AG04450 (cell line): Measurements from ENCODE around the gene CCIN. TPM values are rescaled to one million over a fixed set of nuclear protein-coding genes. Genes with fewer than 3 reads are reported as not detected.

ENCODE experiments used
- CTCF ChIA-PET: fragments of 300-600, 350-600 bp; formaldehyde crosslinking; extraction: SDS; loops from one replicate; lab custom pipeline; 2022; ENCODE audit warnings: antibody characterized with exemption, inconsistent platforms; lab: Charles Lee
- POLR2A ChIA-PET: fragments of 350-600 bp; formaldehyde crosslinking; extraction: SDS; loops from one replicate; lab custom pipeline; 2021; ENCODE audit warnings: antibody characterized with exemption, inconsistent platforms; lab: Yijun Ruan, JAX
- DNase-seq: peaks from one replicate; pipeline ENCODE4 v3.0.0-alpha.2; 2011; ENCODE audit warnings: low read depth, low spot score
- H3K27ac ChIP-seq: one replicate; pipeline ENCODE4 v1.5.1; 2012; ENCODE audit warnings: low read depth, low read length, control low read depth
- H3K27me3 ChIP-seq: one replicate; pipeline ENCODE4 v1.6.0; 2012; ENCODE audit warnings: low read length; ENCODE audit not compliant: control insufficient read depth, insufficient read depth
- H3K4me3 ChIP-seq: 2 replicates; pipeline ENCODE4 v1.5.1; 2011; ENCODE audit warnings: mild to moderate bottlenecking, low read depth, low read length, control low read depth
- H3K9me3 ChIP-seq: 2 replicates; pipeline ENCODE4 v1.5.1; 2012; ENCODE audit warnings: low read length; ENCODE audit not compliant: control insufficient read depth, insufficient read depth
- polyA plus RNA-seq: library from polyadenylated mRNA; depleted of rRNA; stranded (reverse); fragments of >200 nt; gene quantifications from 2 replicates; pipeline ENCODE4 v1.2.3, GENCODE V29; 2011
- TF ChIP-seq, protein P1 (sequence below): IDR thresholded peaks from 2 replicates; pipeline ENCODE4 v1.5.1; 2011; ENCODE audit warnings: low read depth, low read length, control low read depth, inconsistent platforms

Gene CCIN
- polyA plus RNA-seq, 1 experiment: 0.48 TPM

DNA sequence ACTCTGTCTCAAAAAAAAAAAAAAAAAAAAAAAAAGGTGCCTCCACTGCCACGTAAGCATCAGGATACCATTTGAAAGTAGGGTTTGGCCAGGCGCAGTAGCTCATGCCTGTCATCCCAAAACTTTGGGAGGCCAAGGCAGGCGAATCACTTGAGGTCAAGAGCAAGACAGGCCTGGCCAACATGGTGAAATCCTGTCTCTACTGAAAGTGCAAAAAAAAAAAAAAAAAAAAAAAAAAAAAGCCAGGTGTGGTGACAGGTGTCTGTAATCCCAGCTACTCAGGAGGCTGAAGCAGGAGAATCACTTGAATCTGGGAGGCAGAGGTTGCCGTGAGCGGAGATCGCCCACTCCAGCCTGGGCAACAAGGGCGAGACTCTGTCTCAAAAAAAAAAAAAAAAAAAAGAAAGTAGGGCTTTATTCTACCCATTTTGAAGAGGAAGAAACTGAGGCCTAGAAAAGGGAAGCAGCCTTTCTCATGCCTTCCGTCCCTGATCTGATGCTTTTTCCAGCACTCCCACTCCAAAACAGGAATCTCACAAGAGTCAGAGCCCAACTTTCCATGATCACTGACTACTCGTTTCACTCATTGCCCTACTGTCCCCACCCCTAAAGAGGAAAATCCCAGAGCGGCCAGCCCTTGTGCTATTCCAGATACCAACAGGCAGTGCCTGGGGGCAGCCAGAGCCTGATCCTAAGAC lies 16.3 kb upstream of the CCIN start:
- TF ChIP-seq, protein P1, sequence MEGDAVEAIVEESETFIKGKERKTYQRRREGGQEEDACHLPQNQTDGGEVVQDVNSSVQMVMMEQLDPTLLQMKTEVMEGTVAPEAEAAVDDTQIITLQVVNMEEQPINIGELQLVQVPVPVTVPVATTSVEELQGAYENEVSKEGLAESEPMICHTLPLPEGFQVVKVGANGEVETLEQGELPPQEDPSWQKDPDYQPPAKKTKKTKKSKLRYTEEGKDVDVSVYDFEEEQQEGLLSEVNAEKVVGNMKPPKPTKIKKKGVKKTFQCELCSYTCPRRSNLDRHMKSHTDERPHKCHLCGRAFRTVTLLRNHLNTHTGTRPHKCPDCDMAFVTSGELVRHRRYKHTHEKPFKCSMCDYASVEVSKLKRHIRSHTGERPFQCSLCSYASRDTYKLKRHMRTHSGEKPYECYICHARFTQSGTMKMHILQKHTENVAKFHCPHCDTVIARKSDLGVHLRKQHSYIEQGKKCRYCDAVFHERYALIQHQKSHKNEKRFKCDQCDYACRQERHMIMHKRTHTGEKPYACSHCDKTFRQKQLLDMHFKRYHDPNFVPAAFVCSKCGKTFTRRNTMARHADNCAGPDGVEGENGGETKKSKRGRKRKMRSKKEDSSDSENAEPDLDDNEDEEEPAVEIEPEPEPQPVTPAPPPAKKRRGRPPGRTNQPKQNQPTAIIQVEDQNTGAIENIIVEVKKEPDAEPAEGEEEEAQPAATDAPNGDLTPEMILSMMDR: no peak
- ChIA-PET CTCF (interaction anchor here (1.1 kb wide), 1 partner anchor 144 kb away, joined by 3 read pairs; no protein-coding TSS in a partner anchor), POLR2A (interaction anchor here (0.6 kb wide), 1 partner anchor 8 kb away, joined by 5 read pairs; no protein-coding TSS in a partner anchor)
- H3K27ac ChIP-seq: no peak overlapping the region
- DNase-seq: no peak
- H3K4me3 ChIP-seq: no peak overlapping the region
- peaks cover 4% of the 10 kb centered on the region for H3K9me3 ChIP-seq
- no peaks in the 10 kb centered on the region for H3K27me3 ChIP-seq

- H3K27me3 ChIP-seq: no peaks in the 10 kb centered on the region
- ChIA-PET POLR2A (no interaction called here), CTCF (no interaction called here)
- peaks cover 4% of the 10 kb centered on the region for H3K9me3 ChIP-seq
- no peak overlapping the region for H3K4me3 ChIP-seq
- no peak for DNase-seq
- H3K27ac ChIP-seq: peak overlapping the region; percentile 66
- TF ChIP-seq, protein P1: no peak
Observed at GRCh38 chr9:36153746-36154145, 15.4 kb upstream of the CCIN start.

DNA sequence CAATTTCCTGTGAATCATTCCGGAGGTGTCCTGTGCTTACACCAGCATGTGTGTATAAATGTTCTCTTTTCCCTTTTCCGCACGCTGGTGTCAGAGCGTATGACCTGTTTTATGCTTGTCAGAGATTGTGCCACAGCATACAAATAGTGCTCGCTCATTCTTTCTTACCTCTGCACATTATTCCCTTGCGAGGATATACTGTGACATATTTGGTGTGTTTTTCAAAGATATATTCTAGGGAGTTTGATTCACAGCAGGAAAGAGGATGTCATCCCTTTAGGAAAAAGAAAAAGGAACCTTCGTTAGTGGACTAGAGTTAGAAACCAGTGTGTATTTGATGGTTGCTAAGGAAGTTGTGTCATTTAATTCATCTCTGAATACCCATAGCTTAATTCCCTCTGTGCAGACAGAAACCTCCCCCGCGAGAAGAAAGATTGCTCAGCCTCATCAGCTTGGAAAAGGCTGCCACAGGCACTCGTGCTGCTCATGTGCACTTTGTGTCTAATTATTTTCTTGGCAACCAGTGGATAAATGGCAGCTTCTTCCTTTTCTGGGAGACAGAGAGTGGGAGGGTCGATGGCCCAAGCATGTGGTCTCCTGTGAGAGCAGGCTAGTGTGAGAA lies 14.7 kb upstream of the CCIN start:
- Histone ChIP-seq H3K9me3 (peaks cover 4% of the 10 kb centered on the region), H3K4me3 (no peak overlapping the region), H3K27ac (peak overlapping the region; percentile 73), H3K27me3 (no peaks in the 10 kb centered on the region)
- POLR2A ChIA-PET: interaction anchor here (0.9 to 1.0 kb wide), 2 partner anchors 9 to 36 kb away, joined by 3 to 5 read pairs; partner anchors contain the start of gene CLTA
- TF ChIP-seq, protein P1: no peak
- DNase-seq: no peak
- CTCF ChIA-PET: interaction anchor here (1.1 kb wide), 1 partner anchor 11 kb away, joined by 3 read pairs; no protein-coding TSS in a partner anchor

DNA sequence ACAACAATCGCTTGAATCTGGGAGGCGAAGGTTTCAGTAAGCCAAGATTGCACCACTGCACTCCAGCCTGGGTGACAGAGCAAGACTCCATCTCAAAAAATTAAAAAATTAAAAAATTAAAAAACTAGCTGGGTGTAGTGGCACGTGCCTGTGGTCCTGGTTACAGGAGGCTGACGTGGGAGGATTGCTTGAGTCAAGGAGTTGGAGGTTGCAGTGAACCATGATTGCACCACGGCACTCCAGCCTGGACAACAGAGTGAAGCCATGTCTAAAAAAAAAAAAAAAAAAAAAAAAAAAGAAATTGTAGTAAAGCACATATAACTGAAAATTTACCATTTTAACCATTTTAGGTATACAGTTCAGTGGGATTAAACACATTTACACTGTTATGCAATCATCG lies 13.1 kb upstream of the CCIN start:
- no peaks in the 10 kb centered on the region for H3K27me3 ChIP-seq
- TF ChIP-seq, protein P1: no peak
- no peak overlapping the region for H3K27ac ChIP-seq
- ChIA-PET CTCF (interaction anchor here (0.6 to 1.1 kb wide), 2 partner anchors 24 to 146 kb away, joined by 3 read pairs; no protein-coding TSS in a partner anchor), POLR2A (no interaction called here)
- H3K9me3 ChIP-seq: peaks cover 4% of the 10 kb centered on the region
- H3K4me3 ChIP-seq: no peak overlapping the region
- no peak for DNase-seq

DNA sequence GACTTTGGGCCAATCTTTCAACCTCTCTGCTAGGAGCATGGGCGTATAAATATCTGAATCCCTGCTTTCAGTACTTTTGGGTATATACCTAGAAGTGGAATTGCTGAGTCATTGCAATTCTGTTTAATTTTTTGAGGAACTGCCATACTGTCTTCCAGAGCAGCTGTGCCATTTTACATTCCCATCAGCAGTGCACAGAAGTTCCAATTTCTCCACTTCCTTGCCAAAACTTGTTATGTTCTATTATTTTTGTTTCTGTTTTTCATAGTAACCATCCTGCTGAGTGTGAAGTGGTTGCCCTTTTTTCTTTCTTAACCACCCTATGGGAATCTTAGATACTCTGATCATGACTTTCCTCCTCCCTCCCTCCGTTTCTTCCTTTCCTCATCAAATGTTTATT lies 11.1 kb upstream of the CCIN start:
- CTCF ChIA-PET: no interaction called here
- POLR2A ChIA-PET: no interaction called here
- DNase-seq: no peak

More for the DNA sequence above, 11.1 kb upstream of the CCIN start:
- Histone ChIP-seq H3K9me3 (peaks cover 4% of the 10 kb centered on the region; the same call in 1 of the 2 replicates), H3K4me3 (no peak overlapping the region), H3K27me3 (no peaks in the 10 kb centered on the region), H3K27ac (no peak overlapping the region)
- TF ChIP-seq, protein P1: no peak
